PC-9 (cell line): ENCODE data around the gene PLPP3. TPM values are rescaled to one million over a fixed set of nuclear protein-coding genes. Genes with fewer than 3 reads are reported as not detected.

ENCODE experiments used
- BruUV-seq: library from RNA; stranded (reverse); fragments of 400-500 nt; replicated peaks from 2 replicates; lab custom pipeline; 2021; lab: Mats Ljungman, UMichigan
- CTCF ChIA-PET: fragments of 300-600 bp; sonication (Branson Sonifier 250); formaldehyde crosslinking; loops from one replicate; lab custom pipeline; 2022; ENCODE audit warnings: antibody characterized with exemption; lab: Charles Lee
- POLR2A ChIA-PET: fragments of 300-600 bp; sonication (Branson Sonifier 250); formaldehyde crosslinking; loops from one replicate; lab custom pipeline; 2022; ENCODE audit warnings: antibody characterized with exemption; ENCODE audit not compliant: unreplicated experiment; lab: Charles Lee
- DNase-seq, 2 experiments: peaks; one replicate each; pipeline versions ENCODE4 v3.0.0 to v3.0.0-alpha.2; 2015 to 2022; ENCODE audit warnings: mixed read lengths in 1 of 2
- H2AFZ ChIP-seq: fragments of 200-600 bp; sonication (generic); 2 replicates; pipeline ENCODE4 v1.8.1; 2017; ENCODE audit warnings: antibody characterized with exemption
- H3F3A ChIP-seq: fragments of 200-600 bp; sonication (generic); 2 replicates; pipeline ENCODE4 v1.8.1; 2017; ENCODE audit warnings: antibody characterized with exemption, mild to moderate bottlenecking, low read depth; ENCODE audit not compliant: insufficient read depth
- H3K27ac ChIP-seq: fragments of 200-600 bp; sonication (generic); 2 replicates; pipeline ENCODE4 v1.6.1; 2016; ENCODE audit warnings: mixed run types
- H3K27me3 ChIP-seq: fragments of 200-600 bp; sonication (generic); 2 replicates; pipeline ENCODE4 v1.6.1; 2016; ENCODE audit warnings: low read depth, mixed run types; ENCODE audit not compliant: insufficient read depth
- H3K36me3 ChIP-seq: fragments of 200-600 bp; sonication (generic); 2 replicates; pipeline ENCODE4 v1.6.1; 2016; ENCODE audit warnings: low read depth, mixed run types
- H3K4me1 ChIP-seq: fragments of 200-600 bp; sonication (generic); replicated peaks from 2 replicates; pipeline ENCODE4 v1.6.1; 2016; ENCODE audit warnings: mixed run types; ENCODE audit not compliant: insufficient read depth
- H3K4me2 ChIP-seq: fragments of 200-600 bp; sonication (generic); 2 replicates; pipeline ENCODE4 v1.6.1; 2017; ENCODE audit warnings: mixed run types
- H3K4me3 ChIP-seq: fragments of 200-600 bp; sonication (generic); 2 replicates; pipeline ENCODE4 v1.6.1; 2016; ENCODE audit warnings: mixed run types
- H3K79me2 ChIP-seq: fragments of 200-600 bp; sonication (generic); 2 replicates; pipeline ENCODE4 v1.6.1; 2017; ENCODE audit warnings: low read depth, mixed run types
- H3K9me2 ChIP-seq: fragments of 200-600 bp; sonication (generic); 2 replicates; pipeline ENCODE4 v1.8.1; 2017; ENCODE audit warnings: mild to moderate bottlenecking; ENCODE audit not compliant: insufficient read depth
- H3K9me3 ChIP-seq: fragments of 200-600 bp; sonication (generic); 2 replicates; pipeline ENCODE4 v1.8.1; 2016; ENCODE audit warnings: low read depth; ENCODE audit not compliant: insufficient read depth
- H4K20me1 ChIP-seq: fragments of 200-600 bp; sonication (generic); 2 replicates; pipeline ENCODE4 v1.8.1; 2017; ENCODE audit not compliant: insufficient read depth
- CTCF ChIP-seq: fragments of 200-600 bp; sonication (generic); conservative IDR thresholded peaks from 2 replicates; pipeline ENCODE4 v1.6.1; 2017; ENCODE audit warnings: mixed run types, antibody characterized with exemption, mild to moderate bottlenecking, moderate library complexity
- EZH2 ChIP-seq: fragments of 200-600 bp; sonication (generic); IDR thresholded peaks from 2 replicates; pipeline ENCODE4 v1.8.0; 2017; ENCODE audit warnings: antibody characterized with exemption, low read depth
- intact Hi-C: fragments of 100-400 bp; cut with micrococcal nuclease; formaldehyde crosslinking; loops from one replicate; pipeline ENCODE4 v1.10.0; 2022; ENCODE audit not compliant: unreplicated experiment
- total RNA-seq: library from RNA; stranded (reverse); gene quantifications from 2 replicates; pipeline ENCODE4 v1.2.3, GENCODE V29; 2021

The PLPP3 gene
- total RNA-seq, 1 experiment from 2014 or later: 22.4 TPM

DNA sequence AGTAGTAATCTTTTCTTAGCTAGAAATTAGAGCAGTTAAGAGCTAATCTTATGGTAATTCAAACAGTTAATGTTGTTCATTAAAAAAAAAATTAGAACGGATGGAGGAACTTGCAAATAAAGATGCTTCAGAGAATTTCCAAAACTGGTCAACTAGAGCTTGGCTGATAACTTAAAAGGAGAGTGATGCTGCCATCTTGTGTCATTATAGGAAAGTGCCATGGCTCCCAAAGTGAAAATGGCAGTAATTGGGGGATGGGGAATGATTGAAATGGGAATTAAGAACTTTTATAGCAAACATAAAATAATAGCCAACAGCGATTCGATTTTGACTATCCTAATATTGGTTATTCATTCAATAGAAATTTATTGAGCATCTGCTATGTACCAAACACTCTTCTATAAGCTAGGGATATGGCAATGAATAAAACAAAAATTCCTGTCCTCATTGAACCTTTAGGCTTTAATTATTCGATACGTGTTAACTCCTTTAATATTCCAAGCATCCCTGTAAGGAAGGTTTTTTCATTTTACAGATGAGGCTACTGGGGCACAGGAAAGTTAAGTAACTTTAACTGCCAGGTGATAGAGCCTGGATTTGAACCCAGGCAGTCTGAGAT is 5.7 kb upstream of the PLPP3 start:
- H2AFZ ChIP-seq: no peak overlapping the region
- no peaks in the 10 kb centered on the region for H3K9me2 ChIP-seq
- peaks cover 9% of the 10 kb centered on the region for H3K4me1 ChIP-seq
- H4K20me1 ChIP-seq: no peaks in the 10 kb centered on the region
- CTCF ChIA-PET: interaction anchor here (0.5 to 1.8 kb wide), 9 partner anchors 10 to 1301 kb away, joined by 3 to 10 read pairs (median 4); no protein-coding TSS in a partner anchor
- no peaks in the 10 kb centered on the region for H3K79me2 ChIP-seq
- no peak overlapping the region for H3K4me3 ChIP-seq
- DNase-seq: peak; percentile 34 to 57
- intact Hi-C loops: loop anchor here (1.0 to 10.0 kb wide), 5 partner anchors 236 to 1444 kb away; no protein-coding TSS in a partner anchor
- no TSS peak for BruUV-seq
- no peak overlapping the region for H3K4me2 ChIP-seq
- POLR2A ChIA-PET: interaction anchor here (0.6 kb wide), 3 partner anchors 15 to 1276 kb away, joined by 7 to 10 read pairs (median 8); no protein-coding TSS in a partner anchor
- H3K27ac ChIP-seq: no peak overlapping the region
- H3K9me3 ChIP-seq: no peaks in the 10 kb centered on the region; the same call in 1 of the 2 replicates
- peak; percentile 86 for TF ChIP-seq CTCF
- TF ChIP-seq EZH2: no peak
- H3F3A ChIP-seq: peaks cover 4% of the 10 kb centered on the region
- H3K27me3 ChIP-seq: no peaks in the 10 kb centered on the region
- H3K36me3 ChIP-seq: no peaks in the 10 kb centered on the region

- Histone ChIP-seq H3K27me3 (no peaks in the 10 kb centered on the region), H3K36me3 (no peaks in the 10 kb centered on the region), H3K9me3 (no peaks in the 10 kb centered on the region), H3K4me3 (no peak overlapping the region), H3K9me2 (no peaks in the 10 kb centered on the region), H4K20me1 (no peaks in the 10 kb centered on the region), H3K4me2 (no peak overlapping the region), H3K79me2 (peaks cover 2% of the 10 kb centered on the region), H3K4me1 (peaks cover 12% of the 10 kb centered on the region), H2AFZ (no peak overlapping the region), H3F3A (peaks cover 4% of the 10 kb centered on the region), H3K27ac (no peak overlapping the region)
- POLR2A ChIA-PET: no interaction called here
- no TSS peak for BruUV-seq
- CTCF ChIA-PET: interaction anchor here (0.6 to 1.8 kb wide), 5 partner anchors 9 to 1295 kb away, joined by 3 to 8 read pairs (median 4); no protein-coding TSS in a partner anchor
- no peak for DNase-seq
- TF ChIP-seq CTCF: no peak
- no peak for TF ChIP-seq EZH2
- intact Hi-C loops: loop anchor here (2.0 to 10.0 kb wide), 3 partner anchors 237 to 1443 kb away; no protein-coding TSS in a partner anchor
These were observed 4.7 kb upstream of the PLPP3 start for GRCh38 chr1:56583957-56584468.

GRCh38 chr1:56580771-56581170 is 1.4 kb upstream of the PLPP3 start:
- H3K4me3 ChIP-seq: no peak overlapping the region
- no peaks in the 10 kb centered on the region for H3K36me3 ChIP-seq
- H3K27ac ChIP-seq: no peak overlapping the region
- H3K4me1 ChIP-seq: peaks cover 28% of the 10 kb centered on the region
- H3K9me3 ChIP-seq: no peaks in the 10 kb centered on the region
- H3K9me2 ChIP-seq: no peaks in the 10 kb centered on the region
- H3F3A ChIP-seq: peaks cover 8% of the 10 kb centered on the region
- H3K4me2 ChIP-seq: no peak overlapping the region
- H2AFZ ChIP-seq: no peak overlapping the region
- CTCF ChIA-PET: interaction anchor here (0.6 kb wide), 1 partner anchor 61 kb away, joined by 3 read pairs; no protein-coding TSS in a partner anchor
- intact Hi-C loops: loop anchor here (2.0 to 10.0 kb wide), 2 partner anchors 1076 to 1206 kb away; no protein-coding TSS in a partner anchor
- POLR2A ChIA-PET: no interaction called here
- H3K79me2 ChIP-seq: peaks cover 34% of the 10 kb centered on the region
- H4K20me1 ChIP-seq: no peaks in the 10 kb centered on the region
- no peaks in the 10 kb centered on the region for H3K27me3 ChIP-seq
- BruUV-seq: no TSS peak
- DNase-seq: no peak
- no peak for TF ChIP-seq CTCF
- no peak for TF ChIP-seq EZH2
